ENCODE measurements around the gene NUB1.
A peak's percentile ranks its signal among the peaks of the same experiment; 100 is the strongest.

NUB1 gene

GRCh38 chr7:151371266-151371665, 29.7 kb downstream of the NUB1 start:
- H3K4me3 ChIP-seq (ENCODE audit: low read depth, low read length) = no peak overlapping the region
- DNase-seq (ENCODE audit: low read depth, low spot score) = no peak
- TF ChIP-seq CTCF (IDR thresholded peaks at IDR 0.05; ENCODE audit: low read depth, low read length) = no peak
- in situ Hi-C loops (cut with HindIII; ENCODE audit: low sequenced_read_pairs) = no loop called here

- in situ Hi-C loops (cut with HindIII; ENCODE audit: low sequenced_read_pairs) = no loop called here
- no peak overlapping the region for H3K4me3 ChIP-seq (ENCODE audit: low read depth, low read length)
- DNase-seq (ENCODE audit: low read depth, low spot score) = peak; percentile 61
- TF ChIP-seq CTCF (IDR thresholded peaks at IDR 0.05; ENCODE audit: low read depth, low read length) = no peak
These were observed 31.1 kb downstream of the NUB1 start for GRCh38 chr7:151372612-151373265.

GRCh38 chr7:151373599-151373998, 32.0 kb downstream of the NUB1 start:
- no peak for TF ChIP-seq CTCF (IDR thresholded peaks at IDR 0.05; ENCODE audit: low read depth, low read length)
- no peak for DNase-seq (ENCODE audit: low read depth, low spot score)
- no peak overlapping the region for H3K4me3 ChIP-seq (ENCODE audit: low read depth, low read length)
- in situ Hi-C loops (cut with HindIII; ENCODE audit: low sequenced_read_pairs) = no loop called here

- TF ChIP-seq CTCF (IDR thresholded peaks at IDR 0.05; ENCODE audit: low read depth, low read length) = no peak
- no peak for DNase-seq (ENCODE audit: low read depth, low spot score)
- in situ Hi-C loops (cut with HindIII; ENCODE audit: low sequenced_read_pairs) = no loop called here
- no peak overlapping the region for H3K4me3 ChIP-seq (ENCODE audit: low read depth, low read length)
These were observed 32.5 kb downstream of the NUB1 start for GRCh38 chr7:151374139-151374538.

GRCh38 chr7:151374726-151375125, 33.1 kb downstream of the NUB1 start:
- no peak for DNase-seq (ENCODE audit: low read depth, low spot score)
- no peak for TF ChIP-seq CTCF (IDR thresholded peaks at IDR 0.05; ENCODE audit: low read depth, low read length)
- in situ Hi-C loops (cut with HindIII; ENCODE audit: low sequenced_read_pairs) = no loop called here
- H3K4me3 ChIP-seq (ENCODE audit: low read depth, low read length) = no peak overlapping the region

- TF ChIP-seq CTCF (IDR thresholded peaks at IDR 0.05; ENCODE audit: low read depth, low read length) = no peak
- no peak overlapping the region for H3K4me3 ChIP-seq (ENCODE audit: low read depth, low read length)
- no peak for DNase-seq (ENCODE audit: low read depth, low spot score)
- in situ Hi-C loops (cut with HindIII; ENCODE audit: low sequenced_read_pairs) = no loop called here
These were observed 34.1 kb downstream of the NUB1 start for GRCh38 chr7:151375530-151376217.

Measured in astrocyte of the spinal cord (primary cell).